Cerebellar nuclear complex (tissue), 1 donor: ENCODE data around the gene TGFA.

Experiments
- DNase-seq, 2 experiments: peaks; one replicate each; lab custom pipeline; 2025; lab: John Stamatoyannopoulos, UW

The TGFA gene

GRCh38 chr2:70418514-70418913, 135.1 kb downstream of the TGFA start:
- no peak for DNase-seq

DNA sequence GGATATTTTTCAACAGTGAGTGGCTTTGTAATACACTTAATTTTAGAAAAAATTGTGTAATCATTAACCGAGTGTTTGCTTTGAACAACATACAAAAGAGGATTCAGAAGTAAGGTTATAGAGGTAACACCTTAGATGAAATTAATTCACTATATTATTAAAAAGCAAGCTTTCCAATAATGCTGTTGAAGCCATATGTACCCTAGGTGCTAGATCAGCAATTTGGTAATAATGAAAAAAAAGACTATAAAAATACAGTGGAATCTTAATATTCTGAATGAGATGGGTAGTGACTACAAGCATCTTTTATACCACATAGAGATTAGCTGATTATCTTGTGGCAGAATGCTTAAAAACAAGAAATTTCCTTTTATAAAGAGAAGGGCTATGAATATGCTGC, 136.6 kb downstream of the TGFA start:
- no peak for DNase-seq

DNA sequence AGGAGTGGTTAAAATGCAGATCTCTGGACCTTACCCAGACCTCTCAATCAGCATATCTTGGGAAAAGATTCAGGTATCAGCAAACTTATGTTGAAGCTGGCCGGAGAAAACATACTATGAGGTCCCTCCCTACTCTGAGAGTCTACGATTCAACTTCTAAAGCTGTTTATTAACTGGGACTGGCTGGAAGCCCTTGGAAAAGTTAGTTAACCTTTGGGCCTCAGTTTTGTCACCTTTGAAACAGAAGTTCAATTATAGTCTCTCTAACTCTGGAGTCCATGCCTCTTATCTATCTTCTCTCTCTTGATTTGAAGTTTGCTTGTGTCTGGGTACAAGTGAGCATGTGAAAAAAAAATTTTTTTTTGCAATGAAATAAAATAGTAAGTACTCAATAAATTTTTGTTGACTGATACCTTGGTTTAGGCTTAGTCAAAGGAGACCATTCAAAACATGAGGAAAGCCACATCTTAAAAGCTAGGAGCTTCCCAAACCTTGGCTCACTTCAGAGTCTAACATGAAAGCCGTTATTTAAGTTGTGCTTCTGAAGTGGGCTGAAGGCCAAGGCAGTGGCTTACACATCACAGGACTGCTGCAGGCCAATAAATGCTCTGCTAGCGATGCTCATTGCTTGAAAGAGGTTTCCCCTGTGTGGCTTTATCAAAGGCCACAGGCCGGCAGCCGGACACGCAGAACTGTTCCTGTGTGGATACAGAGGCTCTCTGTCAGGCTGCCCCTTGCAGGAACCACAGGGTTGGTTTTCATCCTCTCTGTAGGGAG, 141.1 kb downstream of the TGFA start:
- no peak for DNase-seq

DNA sequence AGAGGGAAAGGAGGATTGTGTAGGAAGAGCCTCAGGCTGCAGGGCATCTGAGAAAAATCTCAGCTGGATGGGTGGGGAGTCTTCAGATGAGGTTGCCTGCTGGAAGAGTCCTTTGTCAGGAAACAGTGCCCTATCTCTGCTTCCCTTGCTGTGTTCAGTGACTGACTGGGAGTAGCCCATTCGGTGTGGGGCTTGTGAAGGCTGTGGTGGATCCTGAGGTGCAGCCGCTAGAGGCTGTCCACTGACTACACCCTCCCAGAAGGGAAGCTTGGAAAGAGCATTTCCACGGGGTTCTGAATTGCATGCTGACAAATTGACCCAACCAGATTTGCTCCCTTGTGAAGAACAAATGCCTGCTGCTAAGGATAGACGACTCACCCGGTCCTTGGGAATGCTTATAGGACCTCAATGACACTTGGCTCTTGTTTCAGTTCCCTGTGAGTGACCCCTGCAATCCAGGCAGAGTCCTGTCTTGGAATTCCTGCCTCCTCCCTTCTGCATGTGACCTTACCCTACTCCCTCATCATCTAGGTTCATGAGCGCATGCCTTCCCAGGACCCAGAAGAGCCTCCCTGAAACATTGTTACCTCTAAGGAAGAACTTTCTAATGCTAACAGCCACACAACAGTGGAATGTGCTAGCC, 142.0 kb downstream of the TGFA start:
- DNase-seq: no peak

DNA sequence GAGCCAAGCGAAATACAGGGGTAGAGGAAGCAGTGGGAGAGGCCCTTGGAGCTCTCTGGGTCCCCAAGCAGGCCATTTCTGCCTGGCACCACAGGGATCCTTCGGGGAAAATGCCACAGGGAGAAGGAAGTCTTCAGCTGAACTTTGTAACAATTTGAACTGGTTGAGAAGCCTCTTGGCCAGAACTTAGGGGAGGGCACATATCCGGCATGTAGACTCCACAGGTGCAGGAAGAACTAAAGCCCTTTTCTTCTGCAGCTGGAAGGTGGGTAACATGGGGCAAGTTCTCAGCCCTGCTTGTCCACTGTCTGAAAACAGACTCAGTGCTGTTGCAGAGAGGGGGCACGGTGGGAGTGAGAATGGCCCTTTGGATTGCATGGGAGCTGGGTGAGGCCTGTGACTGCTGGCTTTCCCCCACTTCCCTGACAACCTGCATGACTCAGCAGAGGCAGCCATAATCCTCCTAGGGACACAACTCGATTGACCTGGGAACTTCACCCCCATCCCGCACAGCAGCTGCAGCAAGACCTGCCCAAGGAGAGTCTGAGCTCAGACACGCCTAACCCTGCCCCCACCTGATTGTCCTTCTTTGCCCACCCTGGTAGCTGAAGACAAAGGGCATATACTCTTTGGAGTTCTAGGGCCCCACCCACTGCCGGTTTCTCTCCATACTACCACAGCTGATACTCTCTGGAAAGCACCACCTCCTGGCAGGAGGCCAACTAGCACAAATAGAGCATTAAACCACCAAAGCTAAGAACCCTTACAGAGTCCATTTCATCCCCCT, 150.2 kb downstream of the TGFA start:
- DNase-seq: no peak

GRCh38 chr2:70400539-70400938, 153.1 kb downstream of the TGFA start:
- no peak for DNase-seq

- no peak for DNase-seq
Observed at GRCh38 chr2:70399046-70399445, 154.6 kb downstream of the TGFA start.
